Body of pancreas (tissue), 4 donors: ENCODE measurements around the gene GPR146.

Source experiments
- POLR2A ChIP-seq, 3 donors: fragments of 450-650 bp; IDR thresholded peaks; one replicate each; pipeline ENCODE4 v1.6.1; 2016; ENCODE audit warnings: antibody characterized with exemption in 3 of 3, mild to moderate bottlenecking in 2 of 3
- TF ChIP-seq, protein P1 (sequence below), 7 experiments: fragments of 450-650 bp in 4 of 7; fragments of 200-600 bp in 3 of 7; sonication (generic) in 3 of 7; IDR thresholded peaks; one replicate each; pipeline ENCODE4 v1.5.1; 2016 to 2019; ENCODE audit warnings: antibody characterized with exemption in 7 of 7

DNA sequence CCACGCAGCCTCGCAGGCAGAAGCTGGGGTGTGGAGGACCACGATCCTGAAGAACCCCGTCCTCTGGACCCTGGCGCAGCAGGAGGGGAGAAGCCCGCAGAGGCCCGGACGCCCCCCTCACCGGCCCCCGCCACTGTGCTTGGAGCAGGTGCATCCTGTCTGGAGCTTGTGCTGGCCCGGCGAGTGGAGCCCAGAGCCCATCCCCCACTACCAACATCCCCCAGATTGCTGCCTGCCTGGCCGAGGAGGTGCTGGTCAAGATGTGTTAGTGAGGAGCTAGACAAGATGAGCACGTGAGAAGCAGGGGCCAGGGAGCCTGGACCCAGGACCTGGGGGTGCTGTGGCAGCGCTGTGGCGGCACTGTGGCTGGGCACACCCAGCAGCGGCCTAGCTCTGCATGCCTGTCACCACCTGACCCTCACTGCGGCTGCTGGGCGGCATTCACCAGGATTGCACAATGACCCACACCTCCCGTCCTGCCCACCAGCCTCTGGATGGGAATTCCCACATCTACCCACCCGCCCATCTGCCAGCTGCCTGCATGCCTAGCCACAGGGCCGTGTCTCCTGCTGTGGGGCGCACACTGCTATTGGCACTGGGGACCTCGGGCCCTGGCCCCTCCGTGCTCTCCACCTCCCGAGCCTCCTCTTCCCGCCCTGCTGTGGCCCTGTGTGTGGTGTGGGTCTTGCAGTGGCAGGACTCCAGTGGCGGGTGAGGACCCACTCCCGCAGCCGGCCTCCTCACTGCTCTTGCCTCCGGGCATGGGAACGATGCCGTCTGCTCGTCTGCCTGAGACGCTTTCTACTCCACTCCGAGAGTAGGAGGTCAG is 11.8 kb downstream of the GPR146 start:
- no peak for TF ChIP-seq POLR2A (IDR thresholded peaks at IDR 0.05)
- TF ChIP-seq, protein P1, sequence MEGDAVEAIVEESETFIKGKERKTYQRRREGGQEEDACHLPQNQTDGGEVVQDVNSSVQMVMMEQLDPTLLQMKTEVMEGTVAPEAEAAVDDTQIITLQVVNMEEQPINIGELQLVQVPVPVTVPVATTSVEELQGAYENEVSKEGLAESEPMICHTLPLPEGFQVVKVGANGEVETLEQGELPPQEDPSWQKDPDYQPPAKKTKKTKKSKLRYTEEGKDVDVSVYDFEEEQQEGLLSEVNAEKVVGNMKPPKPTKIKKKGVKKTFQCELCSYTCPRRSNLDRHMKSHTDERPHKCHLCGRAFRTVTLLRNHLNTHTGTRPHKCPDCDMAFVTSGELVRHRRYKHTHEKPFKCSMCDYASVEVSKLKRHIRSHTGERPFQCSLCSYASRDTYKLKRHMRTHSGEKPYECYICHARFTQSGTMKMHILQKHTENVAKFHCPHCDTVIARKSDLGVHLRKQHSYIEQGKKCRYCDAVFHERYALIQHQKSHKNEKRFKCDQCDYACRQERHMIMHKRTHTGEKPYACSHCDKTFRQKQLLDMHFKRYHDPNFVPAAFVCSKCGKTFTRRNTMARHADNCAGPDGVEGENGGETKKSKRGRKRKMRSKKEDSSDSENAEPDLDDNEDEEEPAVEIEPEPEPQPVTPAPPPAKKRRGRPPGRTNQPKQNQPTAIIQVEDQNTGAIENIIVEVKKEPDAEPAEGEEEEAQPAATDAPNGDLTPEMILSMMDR (IDR thresholded peaks at IDR 0.05): no peak
